Activated naive CD8-positive, alpha-beta T cell treated with anti-CD3 and anti-CD28 coated beads, Interleukin-2, amount 10 ng/mL, durations not matched to agents 7 days and 5 days (primary cell): ENCODE data around the gene SEC16A. TPM values are rescaled to one million over a fixed set of nuclear protein-coding genes. Genes with fewer than 3 reads are reported as not detected.

Experiments used
- ATAC-seq: fragments of 150-1000 bp; cut with Tn5 transposase; one replicate; pipeline ENCODE4 v1.10.0; 2021; ENCODE audit warnings: low read depth, moderate library complexity
- POLR2A ChIA-PET: fragments of 350-600 bp; sonication (Branson Sonifier 250); formaldehyde crosslinking; loops from one replicate; lab custom pipeline; 2021; ENCODE audit warnings: antibody characterized with exemption; lab: Charles Lee
- DNase-seq: peaks from one replicate; pipeline ENCODE4 v3.0.0; 2021
- H3K27ac Mint-ChIP-seq: one replicate; pipeline ENCODE4 v1.8.0; 2022; ENCODE audit warnings: mild to moderate bottlenecking, mixed read lengths
- H3K27me3 Mint-ChIP-seq: one replicate; pipeline ENCODE4 v1.8.0; 2022; ENCODE audit warnings: mild to moderate bottlenecking, moderate library complexity, mixed read lengths
- H3K36me3 Mint-ChIP-seq: one replicate; pipeline ENCODE4 v1.8.0; 2021; ENCODE audit warnings: mild to moderate bottlenecking, mixed read lengths
- H3K4me1 Mint-ChIP-seq: one replicate; pipeline ENCODE4 v1.8.0; 2021; ENCODE audit warnings: mixed read lengths
- H3K4me3 Mint-ChIP-seq: one replicate; pipeline ENCODE4 v1.8.0; 2022; ENCODE audit warnings: mild to moderate bottlenecking, moderate library complexity, mixed read lengths
- H3K9me3 Mint-ChIP-seq: one replicate; pipeline ENCODE4 v1.8.0; 2021; ENCODE audit warnings: mixed read lengths
- total RNA-seq, 2 experiments: library from RNA; stranded (reverse); gene quantifications; one replicate each; pipeline ENCODE4 v1.2.3, GENCODE V29; 2021

Gene SEC16A
- total RNA-seq, 2 experiments from 2014 or later = 88.0 to 90.2 TPM

GRCh38 chr9:136481558-136481957 is 1.3 kb downstream of the SEC16A start:
- peaks cover 25% of the 10 kb centered on the region for H3K4me1 Mint-ChIP-seq
- DNase-seq (no peak), ATAC-seq (peak; percentile 3)
- POLR2A ChIA-PET = no interaction called here
- H3K9me3 Mint-ChIP-seq = no peaks in the 10 kb centered on the region
- peak overlapping the region; percentile 82 for H3K4me3 Mint-ChIP-seq
- H3K36me3 Mint-ChIP-seq = peaks cover 3% of the 10 kb centered on the region
- peak overlapping the region; percentile 87 for H3K27ac Mint-ChIP-seq
- no peaks in the 10 kb centered on the region for H3K27me3 Mint-ChIP-seq

GRCh38 chr9:136476369-136477150 is 6.3 kb downstream of the SEC16A start:
- no peak for DNase-seq
- Mint-ChIP-seq H3K4me3 (no peak overlapping the region), H3K27me3 (no peaks in the 10 kb centered on the region), H3K9me3 (no peaks in the 10 kb centered on the region), H3K36me3 (peaks cover 1% of the 10 kb centered on the region), H3K27ac (no peak overlapping the region), H3K4me1 (peaks cover 16% of the 10 kb centered on the region)
- POLR2A ChIA-PET = no interaction called here
- no peak for ATAC-seq

DNA sequence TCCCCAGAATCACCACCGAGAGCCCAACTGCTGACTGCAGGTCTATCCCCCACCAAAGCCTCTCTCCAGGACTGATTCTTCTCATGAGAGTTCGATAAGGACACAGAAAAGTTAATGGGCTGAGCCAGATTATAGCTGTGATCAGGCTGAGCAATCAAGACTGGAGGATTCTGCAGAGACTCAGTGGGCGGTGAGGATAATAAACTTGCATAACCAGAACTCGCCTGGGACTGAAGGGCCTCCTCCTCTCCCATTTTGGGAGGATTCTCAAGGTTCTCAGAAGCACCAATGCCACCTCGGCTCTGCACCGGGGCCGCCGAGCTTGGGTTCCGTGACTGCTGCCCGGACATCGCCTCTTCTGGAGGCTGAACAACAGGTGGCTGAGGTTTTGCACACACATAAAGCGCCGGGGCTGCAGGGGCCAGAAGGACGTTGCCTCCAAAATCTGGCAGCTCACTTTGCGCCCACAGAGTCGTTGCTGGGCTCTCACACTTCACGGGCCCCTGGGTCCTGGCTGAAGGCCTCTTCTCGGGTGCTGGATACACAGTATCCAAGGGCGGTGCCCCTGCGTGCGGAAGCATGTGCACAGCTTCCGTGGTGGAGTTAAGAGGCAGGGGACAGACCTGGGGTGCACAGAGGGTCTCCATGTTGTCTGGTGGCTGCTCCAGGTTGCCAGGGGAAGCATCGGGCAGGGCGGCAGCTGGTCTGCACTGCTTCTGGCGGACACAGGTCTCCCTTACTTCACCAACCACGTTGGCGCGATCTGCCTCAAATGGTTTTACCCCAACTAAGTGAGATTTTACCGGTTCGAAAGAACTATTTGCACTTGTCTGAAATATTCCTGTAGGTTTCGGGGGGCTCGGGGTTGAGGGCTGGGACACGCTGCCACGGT is 7.6 kb downstream of the SEC16A start:
- no peaks in the 10 kb centered on the region for H3K9me3 Mint-ChIP-seq

GRCh38 chr9:136474021-136474640 is 8.7 kb downstream of the SEC16A start:
- peaks cover 7% of the 10 kb centered on the region for H3K36me3 Mint-ChIP-seq
- no peak overlapping the region for H3K4me3 Mint-ChIP-seq
- H3K27me3 Mint-ChIP-seq = no peaks in the 10 kb centered on the region
- POLR2A ChIA-PET = no interaction called here
- H3K4me1 Mint-ChIP-seq = peaks cover 4% of the 10 kb centered on the region
- DNase-seq = no peak
- H3K9me3 Mint-ChIP-seq = no peaks in the 10 kb centered on the region
- no peak for ATAC-seq
- no peak overlapping the region for H3K27ac Mint-ChIP-seq

More for the DNA sequence above, 7.6 kb downstream of the SEC16A start:
- Mint-ChIP-seq H3K4me3 (no peak overlapping the region), H3K27me3 (no peaks in the 10 kb centered on the region), H3K27ac (no peak overlapping the region), H3K36me3 (peaks cover 4% of the 10 kb centered on the region), H3K4me1 (peaks cover 7% of the 10 kb centered on the region)
- POLR2A ChIA-PET = no interaction called here
- DNase-seq (no peak), ATAC-seq (no peak)

- Mint-ChIP-seq H3K9me3 (no peaks in the 10 kb centered on the region), H3K27me3 (no peaks in the 10 kb centered on the region)
- POLR2A ChIA-PET = no interaction called here
These were observed 9.5 kb downstream of the SEC16A start for GRCh38 chr9:136473354-136473721.

GRCh38 chr9:136472640-136473353 is 10.0 kb downstream of the SEC16A start:
- Mint-ChIP-seq H3K27me3 (no peaks in the 10 kb centered on the region), H3K27ac (no peak overlapping the region), H3K36me3 (peaks cover 7% of the 10 kb centered on the region), H3K4me3 (no peak overlapping the region), H3K4me1 (peaks cover 1% of the 10 kb centered on the region), H3K9me3 (no peaks in the 10 kb centered on the region)
- POLR2A ChIA-PET = no interaction called here
- DNase-seq (no peak), ATAC-seq (no peak)

More at GRCh38 chr9:136473354-136473721, 9.5 kb downstream of the SEC16A start:
- Mint-ChIP-seq H3K36me3 (peaks cover 7% of the 10 kb centered on the region), H3K4me1 (peaks cover 1% of the 10 kb centered on the region), H3K27ac (no peak overlapping the region), H3K4me3 (no peak overlapping the region)
- no peak for ATAC-seq
- no peak for DNase-seq

- peaks cover 1% of the 10 kb centered on the region for H3K4me1 Mint-ChIP-seq
- no peaks in the 10 kb centered on the region for H3K27me3 Mint-ChIP-seq
- no peak for ATAC-seq
These were observed 10.9 kb downstream of the SEC16A start for GRCh38 chr9:136471802-136472487.

DNA sequence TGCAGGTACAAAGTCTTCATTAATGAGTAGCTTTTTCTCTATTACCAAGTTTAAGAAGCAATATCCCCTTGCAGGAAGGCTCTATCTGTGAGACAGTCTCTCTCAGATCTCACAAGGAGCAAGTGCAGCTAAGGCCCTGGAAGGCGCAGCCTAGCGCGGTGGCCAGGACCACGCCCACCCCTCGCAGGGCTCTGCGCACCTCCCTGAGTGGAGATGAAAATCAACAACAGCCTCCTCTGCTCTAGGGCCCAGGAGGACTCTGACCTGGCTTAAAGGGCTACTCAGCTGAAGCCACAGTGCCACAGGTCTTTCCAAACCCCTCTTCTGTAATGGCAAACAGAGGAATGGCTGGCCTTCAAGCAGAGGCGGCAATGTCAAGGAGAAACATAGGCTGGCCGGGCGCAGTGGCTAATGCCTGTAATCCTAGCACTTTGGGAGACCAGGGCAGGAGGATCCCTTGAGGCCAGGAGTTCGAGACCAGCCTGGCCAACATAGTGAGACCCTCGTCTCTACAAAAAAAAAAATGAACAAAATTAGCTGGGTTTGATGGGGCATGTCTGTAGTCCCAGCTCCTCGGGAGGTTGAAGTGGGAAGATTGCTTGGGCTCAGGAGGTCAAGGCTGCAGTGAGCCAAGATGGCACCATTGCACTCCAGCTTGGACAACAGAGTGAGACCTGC is 11.9 kb downstream of the SEC16A start:
- Mint-ChIP-seq H3K27ac (no peak overlapping the region), H3K9me3 (no peaks in the 10 kb centered on the region), H3K36me3 (peaks cover 8% of the 10 kb centered on the region), H3K4me1 (peaks cover 1% of the 10 kb centered on the region), H3K27me3 (no peaks in the 10 kb centered on the region), H3K4me3 (no peak overlapping the region)
- DNase-seq (no peak), ATAC-seq (no peak)
- POLR2A ChIA-PET = no interaction called here

More at GRCh38 chr9:136471802-136472487, 10.9 kb downstream of the SEC16A start:
- Mint-ChIP-seq H3K9me3 (no peaks in the 10 kb centered on the region), H3K4me3 (no peak overlapping the region), H3K27ac (no peak overlapping the region), H3K36me3 (peaks cover 5% of the 10 kb centered on the region)
- POLR2A ChIA-PET = no interaction called here
- DNase-seq = no peak

GRCh38 chr9:136470356-136470755 is 12.5 kb downstream of the SEC16A start:
- POLR2A ChIA-PET = no interaction called here
- ATAC-seq (no peak), DNase-seq (no peak)
- H3K4me1 Mint-ChIP-seq = peaks cover 1% of the 10 kb centered on the region
- no peaks in the 10 kb centered on the region for H3K27me3 Mint-ChIP-seq
- H3K4me3 Mint-ChIP-seq = no peak overlapping the region
- no peaks in the 10 kb centered on the region for H3K9me3 Mint-ChIP-seq
- peaks cover 9% of the 10 kb centered on the region for H3K36me3 Mint-ChIP-seq
- no peak overlapping the region for H3K27ac Mint-ChIP-seq

- Mint-ChIP-seq H3K27me3 (no peaks in the 10 kb centered on the region), H3K27ac (no peak overlapping the region), H3K4me1 (no peaks in the 10 kb centered on the region), H3K4me3 (no peak overlapping the region), H3K36me3 (peaks cover 13% of the 10 kb centered on the region), H3K9me3 (no peaks in the 10 kb centered on the region)
- ATAC-seq (no peak), DNase-seq (no peak)
- POLR2A ChIA-PET = no interaction called here
These were observed 15.1 kb downstream of the SEC16A start for GRCh38 chr9:136467766-136468165.

- Mint-ChIP-seq H3K9me3 (no peaks in the 10 kb centered on the region), H3K27me3 (no peaks in the 10 kb centered on the region), H3K4me1 (no peaks in the 10 kb centered on the region), H3K27ac (no peak overlapping the region), H3K36me3 (peaks cover 16% of the 10 kb centered on the region), H3K4me3 (no peak overlapping the region)
- no peak for DNase-seq
- ATAC-seq = no peak
- POLR2A ChIA-PET = no interaction called here
These were observed 16.7 kb downstream of the SEC16A start for GRCh38 chr9:136466155-136466541.

- Mint-ChIP-seq H3K27ac (no peak overlapping the region), H3K27me3 (no peaks in the 10 kb centered on the region), H3K36me3 (peaks cover 14% of the 10 kb centered on the region), H3K4me1 (no peaks in the 10 kb centered on the region), H3K4me3 (no peak overlapping the region), H3K9me3 (no peaks in the 10 kb centered on the region)
- ATAC-seq = no peak
- POLR2A ChIA-PET = no interaction called here
- no peak for DNase-seq
These were observed 17.2 kb downstream of the SEC16A start for GRCh38 chr9:136465500-136466154.
